GM23248 (cell line): ENCODE measurements around the gene G2E3. TPM values are rescaled to one million over a fixed set of nuclear protein-coding genes. Genes with fewer than 3 reads are reported as not detected.
"Not testable (repeated sequence)": the region's sequence is repeated elsewhere in the genome, so short reads cannot be mapped to it uniquely, and the experiment has no call there.

Source experiments
- DNase-seq: peaks from one replicate; pipeline ENCODE4 v3.0.0-alpha.2; 2015
- H2AFZ ChIP-seq: fragments of 200-600 bp; sonication (generic); 2 replicates; pipeline ENCODE4 v1.6.1; 2016; ENCODE audit warnings: antibody characterized with exemption
- H3F3A ChIP-seq: fragments of 200-600 bp; sonication (generic); 2 replicates; pipeline ENCODE4 v1.6.1; 2016; ENCODE audit warnings: mild to moderate bottlenecking, antibody characterized with exemption, mixed run types; ENCODE audit not compliant: insufficient read depth
- H3K27ac ChIP-seq: fragments of 200-600 bp; sonication (generic); 2 replicates; pipeline ENCODE4 v1.5.1; 2016; ENCODE audit warnings: mild to moderate bottlenecking
- H3K27me3 ChIP-seq: fragments of 200-600 bp; sonication (generic); replicated peaks from 2 replicates; pipeline ENCODE4 v1.6.1; 2016; ENCODE audit warnings: mild to moderate bottlenecking; ENCODE audit not compliant: insufficient read depth
- H3K36me3 ChIP-seq: fragments of 200-600 bp; sonication (generic); 2 replicates; pipeline ENCODE4 v1.6.1; 2016; ENCODE audit warnings: low read depth, mild to moderate bottlenecking
- H3K4me1 ChIP-seq: fragments of 200-600 bp; sonication (generic); 2 replicates; pipeline ENCODE4 v1.6.1; 2016; ENCODE audit warnings: mild to moderate bottlenecking; ENCODE audit not compliant: insufficient read depth
- H3K4me2 ChIP-seq: fragments of 200-600 bp; sonication (generic); one replicate; pipeline ENCODE4 v1.6.1; 2016; ENCODE audit warnings: mild to moderate bottlenecking; ENCODE audit not compliant: unreplicated experiment
- H3K4me3 ChIP-seq: fragments of 200-600 bp; sonication (generic); 2 replicates; pipeline ENCODE4 v1.5.1; 2016; ENCODE audit warnings: mild to moderate bottlenecking
- H3K79me2 ChIP-seq: fragments of 200-600 bp; sonication (generic); 2 replicates; pipeline ENCODE4 v1.6.1; 2016; ENCODE audit warnings: mild to moderate bottlenecking; ENCODE audit not compliant: insufficient read depth
- H3K9ac ChIP-seq: fragments of 200-600 bp; sonication (generic); 2 replicates; pipeline ENCODE4 v1.6.1; 2016; ENCODE audit warnings: mild to moderate bottlenecking
- H3K9me2 ChIP-seq: fragments of 200-600 bp; sonication (generic); 2 replicates; pipeline ENCODE4 v1.6.1; 2016; ENCODE audit warnings: mixed run types, mild to moderate bottlenecking, moderate library complexity; ENCODE audit not compliant: insufficient read depth
- H3K9me3 ChIP-seq: fragments of 200-600 bp; sonication (generic); one replicate; pipeline ENCODE4 v1.6.1; 2017; ENCODE audit warnings: low read depth
- H4K20me1 ChIP-seq: fragments of 200-600 bp; sonication (generic); 2 replicates; pipeline ENCODE4 v1.6.0; 2016; ENCODE audit not compliant: insufficient read depth
- EZH2 ChIP-seq: fragments of 200-600 bp; sonication (generic); IDR thresholded peaks from 2 replicates; pipeline ENCODE4 v1.6.1; 2018; ENCODE audit warnings: antibody characterized with exemption, mild to moderate bottlenecking; ENCODE audit not compliant: insufficient read depth, poor library complexity, severe bottlenecking
- EZH2phosphoT487 ChIP-seq: fragments of 200-600 bp; sonication (generic); IDR thresholded peaks from 2 replicates; pipeline ENCODE4 v1.6.1; 2018; ENCODE audit warnings: antibody characterized with exemption, moderate library complexity, mild to moderate bottlenecking, low read depth; ENCODE audit not compliant: insufficient read depth
- WGBS, 2 experiments: methylation state at CpG; one replicate each; pipeline ENCODE4 v1.1.6; 2015 to 2017; ENCODE audit warnings: low lambda C conversion rate in 2 of 2, low coverage in 1 of 2; ENCODE audit errors: missing lambda C conversion rate in 2 of 2; 5-methylcytosine and 5-hydroxymethylcytosine counted together
- in situ Hi-C: fragments of 300-500 bp; cut with MboI; formaldehyde crosslinking; loops from 2 replicates; pipeline ENCODE4 v1.15.0; 2020
- polyA plus RNA-seq: library from polyadenylated mRNA; unstranded; fragments of >200 nt; fragmentation: Nextera tagmentation; extraction: Ambion mirVana; gene quantifications from 2 replicates; pipeline ENCODE4 v1.2.1, GENCODE V29; 2016
- total RNA-seq: library from RNA; depleted of rRNA; stranded (reverse); fragments of >200 nt; shearing (Covaris generic); gene quantifications from 2 replicates; pipeline ENCODE4 v1.2.3, GENCODE V29; 2014

G2E3 gene
- total and polyA plus RNA-seq, 2 experiments from 2014 or later = 11.2 to 26.5 TPM

GRCh38 chr14:30641207-30641606, 82.2 kb downstream of the G2E3 start:
- Histone ChIP-seq H3K27ac (no peak overlapping the region), H3K79me2 (peaks cover 96% of the 10 kb centered on the region), H3K4me3 (no peak overlapping the region), H3K27me3 (no peaks in the 10 kb centered on the region), H3K4me1 (0 out of 2 replicates have a peak, but pooled peaks cover 6% of the 10 kb centered on the region), H4K20me1 (no peaks in the 10 kb centered on the region; the same call in 1 of the 2 replicates), H3K9me2 (no peaks in the 10 kb centered on the region), H3F3A (no peaks in the 10 kb centered on the region), H3K9me3 (no peaks in the 10 kb centered on the region), H3K36me3 (peaks cover 69% of the 10 kb centered on the region), H3K9ac (no peak overlapping the region), H3K4me2 (no peak overlapping the region), H2AFZ (no peak overlapping the region)
- in situ Hi-C loops = no loop called here
- 98 to 100% methylated on average over 1 of the region's 1 CpG for WGBS, 2 experiments
- no peak for DNase-seq
- TF ChIP-seq EZH2 (no peak), EZH2phosphoT487 (no peak)

GRCh38 chr14:30644462-30644861, 85.5 kb downstream of the G2E3 start:
- not testable (repeated sequence) for H3K27me3 ChIP-seq

GRCh38 chr14:30645600-30645999, 86.6 kb downstream of the G2E3 start:
- TF ChIP-seq EZH2phosphoT487 (no peak), EZH2 (no peak)
- H3K4me3 ChIP-seq = no peak overlapping the region
- H3K4me2 ChIP-seq = no peak overlapping the region
- no peaks in the 10 kb centered on the region for H3K27me3 ChIP-seq
- H3K4me1 ChIP-seq = no peaks in the 10 kb centered on the region
- H3K9me3 ChIP-seq = no peaks in the 10 kb centered on the region
- no peak overlapping the region for H3K9ac ChIP-seq
- peaks cover 51% of the 10 kb centered on the region for H3K36me3 ChIP-seq
- 0 out of 2 replicates have a peak, but pooled peaks cover 4% of the 10 kb centered on the region for H4K20me1 ChIP-seq
- H3K9me2 ChIP-seq = no peaks in the 10 kb centered on the region
- no peaks in the 10 kb centered on the region for H3F3A ChIP-seq
- no peak overlapping the region for H2AFZ ChIP-seq
- in situ Hi-C loops = no loop called here
- H3K27ac ChIP-seq = no peak overlapping the region
- WGBS, 2 experiments = 97 to 98% methylated on average over 2 of the region's 2 CpGs
- peaks cover 85% of the 10 kb centered on the region for H3K79me2 ChIP-seq
- DNase-seq = no peak

More at GRCh38 chr14:30644462-30644861, 85.5 kb downstream of the G2E3 start:
- H3K79me2 ChIP-seq = peaks cover 94% of the 10 kb centered on the region
- in situ Hi-C loops, H3K27ac ChIP-seq, H3K9me2 ChIP-seq, H3K4me1 ChIP-seq, H2AFZ ChIP-seq, H3K9ac ChIP-seq, H3K4me3 ChIP-seq, H3K4me2 ChIP-seq, H3F3A ChIP-seq, H3K9me3 ChIP-seq, H4K20me1 ChIP-seq, DNase-seq: not testable (repeated sequence)
- whole genome bisulfite sequencing, 2 experiments = 97 to 98% methylated on average over 5 of the region's 5 CpGs
- H3K36me3 ChIP-seq = peaks cover 49% of the 10 kb centered on the region

- TF ChIP-seq EZH2phosphoT487 = no peak
- H3K4me2 ChIP-seq = no peak overlapping the region
- no peak overlapping the region for H2AFZ ChIP-seq
- 98 to 100% methylated on average over 2 of the region's 2 CpGs for WGBS, 2 experiments
- in situ Hi-C loops = no loop called here
- DNase-seq = no peak
- 0 out of 2 replicates have a peak, but pooled peaks cover 3% of the 10 kb centered on the region for H3F3A ChIP-seq
- H3K79me2 ChIP-seq = peaks cover 63% of the 10 kb centered on the region
- H3K9me3 ChIP-seq = no peaks in the 10 kb centered on the region
- H4K20me1 ChIP-seq = 0 out of 2 replicates have a peak, but pooled peaks cover 4% of the 10 kb centered on the region
- H3K9ac ChIP-seq = no peak overlapping the region
- H3K27ac ChIP-seq = no peak overlapping the region
- H3K27me3 ChIP-seq = no peaks in the 10 kb centered on the region
- no peaks in the 10 kb centered on the region for H3K4me1 ChIP-seq
- no peak overlapping the region for H3K4me3 ChIP-seq
- H3K9me2 ChIP-seq = no peaks in the 10 kb centered on the region
- peaks cover 60% of the 10 kb centered on the region for H3K36me3 ChIP-seq
Measured at GRCh38 chr14:30648471-30648870, 89.5 kb downstream of the G2E3 start.

GRCh38 chr14:30651937-30652336, 93.0 kb downstream of the G2E3 start:
- TF ChIP-seq EZH2phosphoT487 (no peak), EZH2 (no peak)
- no peaks in the 10 kb centered on the region for H3K27me3 ChIP-seq
- no peak overlapping the region for H3K4me2 ChIP-seq
- 0 out of 2 replicates have a peak, but pooled peaks cover 4% of the 10 kb centered on the region for H4K20me1 ChIP-seq
- no peaks in the 10 kb centered on the region for H3K4me1 ChIP-seq
- peaks cover 28% of the 10 kb centered on the region for H3K79me2 ChIP-seq
- H3K36me3 ChIP-seq = peaks cover 58% of the 10 kb centered on the region
- no peaks in the 10 kb centered on the region for H3K9me3 ChIP-seq
- 84 to 87% methylated on average over 6 of the region's 6 CpGs for WGBS, 2 experiments
- H2AFZ ChIP-seq = no peak overlapping the region
- no peaks in the 10 kb centered on the region for H3K9me2 ChIP-seq
- DNase-seq = no peak
- H3K27ac ChIP-seq = no peak overlapping the region
- in situ Hi-C loops = no loop called here
- no peak overlapping the region for H3K4me3 ChIP-seq
- H3F3A ChIP-seq = peaks cover 25% of the 10 kb centered on the region
- H3K9ac ChIP-seq = no peak overlapping the region
